GM12873 (cell line): ENCODE data around the gene FCAR.

Experiments
- TF ChIP-seq, protein P1 (sequence below): IDR thresholded peaks from 2 replicates; pipeline ENCODE4 v1.5.1; 2012; ENCODE audit warnings: low read depth, mild to moderate bottlenecking, moderate library complexity, low read length, control low read depth; ENCODE audit not compliant: insufficient read depth; ENCODE audit errors: missing control alignments

Gene FCAR

DNA sequence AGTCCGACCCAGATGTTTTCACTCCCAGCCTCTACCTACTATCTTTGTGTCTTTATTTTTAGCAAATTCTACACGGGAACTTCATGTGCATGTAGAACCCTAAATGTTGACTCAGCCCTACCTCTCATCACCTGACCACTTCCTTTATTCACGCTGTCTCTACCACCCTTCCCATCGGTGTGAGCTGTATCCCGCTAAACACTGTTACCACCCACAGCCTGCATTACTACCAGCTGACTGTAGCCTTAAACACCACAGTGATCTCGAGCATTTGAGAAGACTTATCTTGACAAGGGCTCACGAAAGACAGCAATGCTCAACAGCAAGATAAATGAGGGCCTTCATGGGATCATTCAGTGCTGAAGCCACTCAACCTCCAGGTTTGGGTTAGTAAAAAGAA is 47.0 kb downstream of the FCAR start:
- TF ChIP-seq, protein P1, sequence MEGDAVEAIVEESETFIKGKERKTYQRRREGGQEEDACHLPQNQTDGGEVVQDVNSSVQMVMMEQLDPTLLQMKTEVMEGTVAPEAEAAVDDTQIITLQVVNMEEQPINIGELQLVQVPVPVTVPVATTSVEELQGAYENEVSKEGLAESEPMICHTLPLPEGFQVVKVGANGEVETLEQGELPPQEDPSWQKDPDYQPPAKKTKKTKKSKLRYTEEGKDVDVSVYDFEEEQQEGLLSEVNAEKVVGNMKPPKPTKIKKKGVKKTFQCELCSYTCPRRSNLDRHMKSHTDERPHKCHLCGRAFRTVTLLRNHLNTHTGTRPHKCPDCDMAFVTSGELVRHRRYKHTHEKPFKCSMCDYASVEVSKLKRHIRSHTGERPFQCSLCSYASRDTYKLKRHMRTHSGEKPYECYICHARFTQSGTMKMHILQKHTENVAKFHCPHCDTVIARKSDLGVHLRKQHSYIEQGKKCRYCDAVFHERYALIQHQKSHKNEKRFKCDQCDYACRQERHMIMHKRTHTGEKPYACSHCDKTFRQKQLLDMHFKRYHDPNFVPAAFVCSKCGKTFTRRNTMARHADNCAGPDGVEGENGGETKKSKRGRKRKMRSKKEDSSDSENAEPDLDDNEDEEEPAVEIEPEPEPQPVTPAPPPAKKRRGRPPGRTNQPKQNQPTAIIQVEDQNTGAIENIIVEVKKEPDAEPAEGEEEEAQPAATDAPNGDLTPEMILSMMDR: no peak

DNA sequence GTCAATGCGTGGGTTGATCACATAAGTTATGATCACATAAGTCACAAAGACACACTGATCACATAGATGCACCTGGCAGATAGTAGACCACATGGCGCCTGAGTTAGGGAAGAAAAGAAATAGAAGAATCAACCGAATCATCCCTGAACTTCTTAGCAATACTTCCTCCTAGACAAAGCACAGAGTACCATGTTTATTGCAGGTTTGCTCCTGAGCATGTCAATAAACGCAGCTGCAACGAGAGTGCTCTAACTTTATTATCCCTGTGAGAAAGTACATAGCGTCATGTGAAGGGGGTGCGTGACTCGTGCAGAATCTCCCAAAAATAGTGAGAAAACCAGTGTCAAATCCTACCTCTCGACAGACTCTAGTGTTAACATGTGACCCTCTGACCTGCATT is 49.2 kb downstream of the FCAR start:
- TF ChIP-seq, protein P1: no peak

DNA sequence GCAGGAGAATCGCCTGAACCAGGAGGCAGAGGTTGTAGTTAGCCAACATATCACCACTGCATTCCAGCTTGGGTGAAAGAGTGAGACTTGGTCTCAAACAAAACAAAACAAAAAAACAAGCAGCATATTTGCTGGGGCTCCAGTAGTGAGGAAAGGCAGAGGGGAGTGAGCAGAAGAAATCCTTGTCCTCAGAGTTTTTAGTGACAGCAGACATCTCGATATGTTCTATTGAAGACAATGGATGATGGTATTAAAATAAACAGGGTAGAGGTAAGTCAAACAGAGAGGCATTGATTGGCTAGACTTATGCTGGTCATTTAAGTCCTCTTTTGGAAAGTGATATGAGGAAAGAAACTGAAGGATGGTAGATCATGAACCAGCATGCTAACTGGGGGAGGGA is 54.3 kb downstream of the FCAR start:
- TF ChIP-seq, protein P1: no peak

DNA sequence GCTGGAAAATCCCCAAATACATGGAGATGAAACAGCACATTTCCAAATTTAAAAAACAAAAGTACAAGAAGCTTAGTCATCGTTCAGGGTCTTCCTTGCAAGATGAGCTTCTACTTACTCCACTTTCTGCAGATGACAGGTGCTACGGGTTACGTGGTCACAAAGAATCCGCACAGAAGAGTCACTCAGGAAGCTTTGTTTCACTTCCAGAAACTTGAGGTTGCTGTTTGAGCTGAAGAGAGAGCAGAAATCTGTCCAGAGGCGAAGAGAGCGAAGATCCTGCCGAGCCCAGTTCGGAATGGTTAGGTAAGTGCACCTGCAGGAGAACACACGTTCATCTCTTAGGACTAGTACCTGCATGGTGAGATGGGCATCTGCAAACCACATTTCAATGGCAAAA is 63.9 kb downstream of the FCAR start:
- TF ChIP-seq, protein P1: no peak

DNA sequence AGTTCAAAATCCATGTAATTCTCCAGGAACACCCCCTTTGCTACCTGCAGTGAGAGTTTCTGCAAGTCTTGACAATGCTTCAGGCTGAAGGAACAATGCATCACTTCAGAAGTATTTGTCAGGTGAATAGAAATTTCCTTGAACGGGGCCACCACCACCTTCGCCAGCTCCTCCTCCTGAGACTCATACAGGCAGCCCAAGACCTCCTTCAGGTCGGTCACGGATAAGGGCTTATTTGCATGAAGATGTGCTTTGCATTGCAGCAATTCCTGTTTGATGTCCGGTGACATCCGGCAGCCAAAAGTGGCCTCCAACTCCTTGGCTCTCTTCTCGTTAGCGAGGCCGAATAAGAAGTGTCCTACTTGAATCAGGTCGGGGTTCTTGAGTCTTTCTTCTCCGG is 64.9 kb downstream of the FCAR start:
- TF ChIP-seq, protein P1: no peak
